Astrocyte of the cerebellum (primary cell): ENCODE measurements around the gene CMTM8.

Experiments
- DNase-seq: peaks from one replicate; pipeline ENCODE4 v3.0.0-alpha.2; 2011; ENCODE audit warnings: low read depth
- H3K4me3 ChIP-seq: 2 replicates; pipeline ENCODE4 v1.5.1; 2011; ENCODE audit warnings: mild to moderate bottlenecking, low read depth, low read length, moderate library complexity
- in situ Hi-C: cut with HindIII; loops from 2 replicates; pipeline ENCODE4 v1.10.0; 2017; ENCODE audit warnings: low sequenced_read_pairs
- TF ChIP-seq, protein P1 (sequence below): IDR thresholded peaks from 2 replicates; pipeline ENCODE4 v1.5.1; 2012; ENCODE audit warnings: low read length, low read depth, moderate library complexity, mild to moderate bottlenecking; ENCODE audit errors: missing control alignments

The CMTM8 gene

DNA sequence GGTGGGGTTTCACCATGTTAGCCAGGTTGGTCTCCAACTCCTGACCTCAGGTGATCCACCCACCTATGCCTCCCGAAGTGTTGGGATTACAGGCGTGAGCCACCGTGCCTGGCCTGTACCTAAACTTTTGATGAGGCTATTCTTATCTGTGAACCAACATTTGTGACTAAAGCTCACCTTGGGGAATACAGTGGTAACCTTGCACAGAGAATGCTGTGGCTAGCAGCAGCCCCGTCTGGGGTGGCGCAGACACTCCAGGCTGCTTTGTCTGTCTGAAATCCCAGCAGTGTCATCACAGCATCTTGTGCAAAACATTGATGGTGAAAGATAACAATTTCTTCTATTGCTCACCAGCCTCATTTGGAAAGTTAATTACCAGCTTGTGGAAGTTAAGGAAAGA lies 58.9 kb downstream of the CMTM8 start:
- no peak for DNase-seq
- TF ChIP-seq, protein P1, sequence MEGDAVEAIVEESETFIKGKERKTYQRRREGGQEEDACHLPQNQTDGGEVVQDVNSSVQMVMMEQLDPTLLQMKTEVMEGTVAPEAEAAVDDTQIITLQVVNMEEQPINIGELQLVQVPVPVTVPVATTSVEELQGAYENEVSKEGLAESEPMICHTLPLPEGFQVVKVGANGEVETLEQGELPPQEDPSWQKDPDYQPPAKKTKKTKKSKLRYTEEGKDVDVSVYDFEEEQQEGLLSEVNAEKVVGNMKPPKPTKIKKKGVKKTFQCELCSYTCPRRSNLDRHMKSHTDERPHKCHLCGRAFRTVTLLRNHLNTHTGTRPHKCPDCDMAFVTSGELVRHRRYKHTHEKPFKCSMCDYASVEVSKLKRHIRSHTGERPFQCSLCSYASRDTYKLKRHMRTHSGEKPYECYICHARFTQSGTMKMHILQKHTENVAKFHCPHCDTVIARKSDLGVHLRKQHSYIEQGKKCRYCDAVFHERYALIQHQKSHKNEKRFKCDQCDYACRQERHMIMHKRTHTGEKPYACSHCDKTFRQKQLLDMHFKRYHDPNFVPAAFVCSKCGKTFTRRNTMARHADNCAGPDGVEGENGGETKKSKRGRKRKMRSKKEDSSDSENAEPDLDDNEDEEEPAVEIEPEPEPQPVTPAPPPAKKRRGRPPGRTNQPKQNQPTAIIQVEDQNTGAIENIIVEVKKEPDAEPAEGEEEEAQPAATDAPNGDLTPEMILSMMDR: no peak
- H3K4me3 ChIP-seq: no peak overlapping the region
- in situ Hi-C loops: no loop called here

DNA sequence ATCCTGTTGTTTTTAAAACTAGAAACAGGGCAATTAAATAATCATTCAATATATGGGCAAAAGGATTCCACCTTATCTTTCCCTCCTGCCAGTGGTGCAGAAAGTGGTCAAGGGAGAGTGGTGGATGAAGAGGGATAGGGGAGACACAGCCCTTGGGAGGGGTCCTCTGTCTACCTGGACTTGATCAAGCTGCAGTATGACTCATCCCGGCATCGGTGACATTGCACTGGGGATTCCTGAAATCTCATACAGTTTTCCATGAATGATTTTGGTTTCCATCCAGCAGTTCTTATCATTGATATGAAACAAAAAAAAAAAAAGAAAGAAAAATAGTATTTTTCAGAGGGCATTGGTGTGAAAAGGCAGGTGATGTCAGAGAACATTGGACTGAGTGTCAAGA lies 62.9 kb downstream of the CMTM8 start:
- no peak overlapping the region for H3K4me3 ChIP-seq
- DNase-seq: no peak
- TF ChIP-seq, protein P1: no peak
- in situ Hi-C loops: no loop called here

DNA sequence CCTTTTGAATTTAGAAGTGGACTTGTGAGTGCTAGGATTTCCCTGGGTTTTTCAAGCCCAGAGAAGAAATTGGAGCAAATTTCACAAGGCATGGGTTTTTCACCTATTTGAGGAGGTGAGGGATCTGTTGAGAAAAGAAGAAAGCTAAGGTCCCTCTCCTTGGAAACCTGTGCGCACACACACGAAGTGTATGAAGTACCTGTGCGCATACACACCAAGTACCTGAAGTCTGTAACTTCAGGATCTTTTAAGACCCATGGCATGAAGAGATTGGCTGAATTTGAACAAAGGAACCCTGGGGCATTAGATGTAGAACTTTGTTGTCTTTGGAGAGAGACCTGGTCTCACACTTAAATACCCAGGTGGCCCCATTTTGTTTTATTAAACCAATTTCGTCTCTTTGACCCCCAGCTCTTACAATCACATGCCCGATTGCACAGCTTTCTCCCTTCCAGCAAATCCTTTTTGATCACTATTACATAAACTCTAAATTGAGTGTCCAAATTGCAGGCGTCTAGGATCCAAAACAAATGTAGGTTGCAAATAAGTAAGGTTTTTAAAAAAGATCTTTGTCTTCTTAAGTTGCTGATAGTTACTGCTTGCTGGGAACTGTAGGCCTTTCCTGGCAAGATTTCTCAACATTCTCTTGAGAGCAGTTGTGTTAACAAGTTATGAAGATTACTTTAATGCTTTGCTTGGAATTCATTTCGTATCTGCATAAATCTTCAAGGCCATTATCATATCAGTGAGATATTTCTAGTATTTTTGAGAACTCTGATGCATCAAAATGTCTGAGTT lies 64.3 kb downstream of the CMTM8 start:
- in situ Hi-C loops: no loop called here
- no peak for DNase-seq
- H3K4me3 ChIP-seq: no peak overlapping the region
- TF ChIP-seq, protein P1: no peak

DNA sequence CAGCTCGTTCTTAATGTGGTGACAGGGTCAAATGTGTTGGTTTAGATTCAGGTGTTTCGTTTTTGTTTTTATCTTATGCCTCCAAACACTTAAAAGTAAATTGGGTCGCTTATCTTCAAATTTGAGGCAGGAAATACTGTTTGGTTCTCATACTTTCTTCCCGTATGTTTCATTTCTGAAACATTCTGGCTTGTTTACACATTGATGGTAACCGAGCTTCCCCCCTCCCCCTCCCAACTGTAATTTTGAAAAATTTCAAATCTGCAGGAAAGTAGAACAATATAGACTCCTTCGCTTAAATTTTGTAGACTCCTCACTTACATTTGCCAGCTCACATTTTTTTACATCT lies 64.9 kb downstream of the CMTM8 start:
- DNase-seq: no peak
- TF ChIP-seq, protein P1: no peak
- H3K4me3 ChIP-seq: no peak overlapping the region
- in situ Hi-C loops: no loop called here

DNA sequence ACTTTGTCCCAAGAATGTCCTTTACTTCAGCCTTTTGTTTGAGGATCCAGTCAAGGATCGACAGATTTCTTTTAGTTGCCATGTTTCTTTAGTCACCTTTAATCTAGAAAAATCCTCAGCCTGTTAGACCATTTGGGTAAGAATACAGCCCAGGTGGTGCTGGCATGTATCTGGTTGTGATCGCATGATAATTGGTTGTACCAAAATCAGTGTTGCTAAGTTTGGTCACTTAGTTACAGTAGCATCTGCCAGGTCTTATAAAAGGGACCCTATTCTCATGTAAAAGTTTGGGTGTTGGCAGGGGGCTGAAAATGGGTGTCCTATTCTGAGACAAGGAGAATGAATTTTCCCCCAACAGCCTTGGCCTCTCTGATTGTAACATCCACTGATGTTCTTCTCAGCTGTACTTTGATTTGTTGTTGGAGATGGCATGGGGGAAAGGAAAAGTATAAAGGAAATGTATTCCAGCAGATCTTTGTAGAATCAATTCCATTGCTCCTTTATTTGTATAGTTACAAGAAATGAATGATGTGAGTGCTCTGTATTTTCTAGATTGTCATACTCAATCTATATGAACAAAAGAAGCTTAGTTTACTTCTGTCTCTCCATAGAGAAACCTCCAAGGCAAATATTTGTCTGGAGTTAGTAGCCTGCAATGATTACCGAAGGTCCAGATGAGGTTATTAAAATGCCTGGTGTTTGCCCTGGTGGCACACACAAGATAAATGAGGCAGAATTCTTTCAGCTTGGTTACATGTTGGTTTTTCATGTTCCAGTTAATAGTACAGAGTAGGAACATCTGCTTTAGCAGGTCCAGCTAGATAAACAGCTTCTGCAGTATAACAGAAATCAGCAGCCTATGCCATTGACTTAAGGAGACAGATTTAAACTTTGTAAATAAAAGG lies 65.7 kb downstream of the CMTM8 start:
- no peak for DNase-seq
- H3K4me3 ChIP-seq: no peak overlapping the region
- TF ChIP-seq, protein P1: no peak
- in situ Hi-C loops: no loop called here

DNA sequence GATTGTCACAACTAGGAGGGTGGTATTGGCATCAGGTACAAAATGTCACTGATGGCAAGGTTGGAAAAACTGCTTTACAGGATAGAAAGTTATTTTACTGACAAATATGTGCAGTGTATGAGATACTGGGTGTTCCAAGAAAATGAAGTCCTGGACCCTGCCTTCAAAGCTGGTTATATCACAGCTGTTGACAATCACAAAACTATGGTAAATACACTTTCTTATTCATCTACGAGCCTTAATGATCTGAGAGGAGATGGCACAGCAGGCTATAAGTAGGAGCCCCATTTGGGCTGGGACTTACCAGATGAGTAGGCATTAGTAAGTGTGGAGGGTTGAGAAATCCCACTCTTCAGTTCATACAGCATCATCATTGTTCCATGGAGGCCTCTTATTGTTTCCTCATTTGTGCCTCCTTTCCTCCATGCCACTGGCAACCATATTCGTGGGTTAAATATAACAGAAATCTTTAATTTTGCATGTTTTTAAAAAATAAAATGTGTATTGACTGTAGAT lies 66.9 kb downstream of the CMTM8 start:
- no peak overlapping the region for H3K4me3 ChIP-seq
- TF ChIP-seq, protein P1: no peak
- no peak for DNase-seq
- in situ Hi-C loops: no loop called here
